Progenitor cell of endocrine pancreas (in vitro differentiated cells): ENCODE measurements around the gene TBC1D1. TPM values are rescaled to one million over a fixed set of nuclear protein-coding genes. Genes with fewer than 3 reads are reported as not detected.

Experiments used
- DNase-seq: peaks from one replicate; pipeline ENCODE4 v3.0.0; 2021; ENCODE audit warnings: low spot score; ENCODE audit not compliant: unreplicated experiment
- H3K27ac Mint-ChIP-seq: 2 replicates; pipeline ENCODE4 v1.8.0; 2021; ENCODE audit warnings: mild to moderate bottlenecking, moderate library complexity, mixed read lengths
- H3K27me3 Mint-ChIP-seq: 2 replicates; pipeline ENCODE4 v1.8.0; 2021; ENCODE audit warnings: mixed read lengths
- H3K36me3 Mint-ChIP-seq: 2 replicates; pipeline ENCODE4 v1.8.0; 2022; ENCODE audit warnings: mixed read lengths; ENCODE audit not compliant: insufficient read depth
- H3K4me1 Mint-ChIP-seq: 2 replicates; pipeline ENCODE4 v1.8.0; 2021; ENCODE audit warnings: low read depth, mixed read lengths
- H3K4me3 Mint-ChIP-seq: 2 replicates; pipeline ENCODE4 v1.8.0; 2021; ENCODE audit warnings: low read depth, mild to moderate bottlenecking, moderate library complexity, mixed read lengths
- H3K9me3 Mint-ChIP-seq: 2 replicates; pipeline ENCODE4 v1.8.0; 2021; ENCODE audit warnings: low read depth, mixed read lengths
- CTCF ChIP-seq: fragments of 200-600 bp; sonication (generic); IDR thresholded peaks from one replicate; pipeline ENCODE4 v1.5.0; 2021; ENCODE audit warnings: antibody characterized with exemption, mild to moderate bottlenecking; ENCODE audit not compliant: unreplicated experiment
- total RNA-seq: library from RNA; stranded (reverse); gene quantifications from 2 replicates; pipeline ENCODE4 v1.2.1, GENCODE V29; 2021

The TBC1D1 gene
- total RNA-seq, 1 donor from 2014 or later: 138 TPM

- TF ChIP-seq CTCF: no peak
- Mint-ChIP-seq H3K4me3 (no peak overlapping the region), H3K36me3 (no peaks in the 10 kb centered on the region), H3K9me3 (no peaks in the 10 kb centered on the region), H3K4me1 (peaks cover 13% of the 10 kb centered on the region), H3K27ac (no peak overlapping the region), H3K27me3 (no peaks in the 10 kb centered on the region)
- DNase-seq: no peak
Measured at GRCh38 chr4:38145741-38146140, 254.9 kb downstream of the TBC1D1 start.

GRCh38 chr4:38146383-38146782, 255.5 kb downstream of the TBC1D1 start:
- no peak for DNase-seq
- no peak for TF ChIP-seq CTCF
- Mint-ChIP-seq H3K36me3 (no peaks in the 10 kb centered on the region), H3K27ac (peak overlapping the region; percentile 46), H3K4me3 (no peak overlapping the region), H3K27me3 (no peaks in the 10 kb centered on the region), H3K9me3 (no peaks in the 10 kb centered on the region), H3K4me1 (peaks cover 13% of the 10 kb centered on the region)

GRCh38 chr4:38149472-38149996, 258.6 kb downstream of the TBC1D1 start:
- Mint-ChIP-seq H3K4me1 (peaks cover 23% of the 10 kb centered on the region), H3K27me3 (no peaks in the 10 kb centered on the region), H3K27ac (peak overlapping the region; percentile 53)

GRCh38 chr4:38149997-38150671, 259.2 kb downstream of the TBC1D1 start:
- H3K27ac Mint-ChIP-seq: no peak overlapping the region
- H3K4me1 Mint-ChIP-seq: peaks cover 29% of the 10 kb centered on the region
- DNase-seq: no peak
- no peaks in the 10 kb centered on the region for H3K36me3 Mint-ChIP-seq
- no peak for TF ChIP-seq CTCF
- no peak overlapping the region for H3K4me3 Mint-ChIP-seq
- H3K9me3 Mint-ChIP-seq: no peaks in the 10 kb centered on the region
- H3K27me3 Mint-ChIP-seq: no peaks in the 10 kb centered on the region

More at GRCh38 chr4:38149472-38149996, 258.6 kb downstream of the TBC1D1 start:
- Mint-ChIP-seq H3K9me3 (no peaks in the 10 kb centered on the region), H3K4me3 (no peak overlapping the region), H3K36me3 (no peaks in the 10 kb centered on the region)
- TF ChIP-seq CTCF: no peak
- no peak for DNase-seq

GRCh38 chr4:38150766-38151165, 259.9 kb downstream of the TBC1D1 start:
- no peak for DNase-seq
- Mint-ChIP-seq H3K4me1 (peaks cover 32% of the 10 kb centered on the region), H3K4me3 (no peak overlapping the region), H3K36me3 (no peaks in the 10 kb centered on the region), H3K9me3 (no peaks in the 10 kb centered on the region), H3K27me3 (no peaks in the 10 kb centered on the region), H3K27ac (no peak overlapping the region)
- TF ChIP-seq CTCF: no peak
